ENCODE results near the gene FBXO38. TPM values are rescaled to one million over a fixed set of nuclear protein-coding genes. Genes with fewer than 3 reads are reported as not detected.

Gene FBXO38
- polyA plus RNA-seq, 3 donors: 6.8 to 22.1 (median 14.8) TPM

- H3K4me2 ChIP-seq (replicated peaks; ENCODE audit: extremely low read depth, low read length, poor library complexity, severe bottlenecking): no peak overlapping the region
- H2AFZ ChIP-seq (ENCODE audit: insufficient read depth, low read depth, low read length, poor library complexity, severe bottlenecking): no peak overlapping the region
- H3K27ac Mint-ChIP-seq: no peak overlapping the region
- H3K9me3 Mint-ChIP-seq: no peaks in the 10 kb centered on the region
- no peak for DNase-seq
- no peaks in the 10 kb centered on the region for H3K9me3 ChIP-seq (replicated peaks in 1 of 2; ENCODE audit: control insufficient read depth in 1 of 2, insufficient read depth in 1 of 2, low read length in 2 of 2)
- intact Hi-C loops (cut with micrococcal nuclease): no loop called here
- no peaks in the 10 kb centered on the region for H3K36me3 ChIP-seq (replicated peaks in 1 of 2; ENCODE audit: control insufficient read depth in 1 of 2, insufficient read depth in 2 of 2, low read length in 2 of 2)
- H3K79me2 ChIP-seq (ENCODE audit: insufficient read depth, low read length): no peaks in the 10 kb centered on the region
- 100% methylated on average over 3 of the region's 3 CpGs for WGBS (ENCODE audit: insufficient coverage)
- H3K4me3 Mint-ChIP-seq: no peak overlapping the region
- no peaks in the 10 kb centered on the region for H3K4me1 Mint-ChIP-seq
- TF ChIP-seq CTCF (IDR thresholded peaks at IDR 0.05): no peak
- no peaks in the 10 kb centered on the region for H4K20me1 ChIP-seq (ENCODE audit: insufficient read depth, low read length)
- no peaks in the 10 kb centered on the region for H3K27me3 ChIP-seq (ENCODE audit: control insufficient read depth in 2 of 2, insufficient read depth in 2 of 2, low read length in 2 of 2)
- H3K27ac ChIP-seq (ENCODE audit: low read depth in 1 of 2, low read length in 2 of 2): no peak overlapping the region
- no peak overlapping the region for H3K4me3 ChIP-seq (replicated peaks in 1 of 3; ENCODE audit: low read depth in 2 of 3, low read length in 3 of 3)
- peaks cover 0 to 2% (median 0%) of the 10 kb centered on the region in 3 donors for H3K27me3 Mint-ChIP-seq (ENCODE audit: low read depth in 3 of 3)
- H3K4me1 ChIP-seq (ENCODE audit: control insufficient read depth in 1 of 2, insufficient read depth in 2 of 2, low read length in 2 of 2): no peaks in the 10 kb centered on the region
- H3K36me3 Mint-ChIP-seq: no peaks in the 10 kb centered on the region
- H3K9ac ChIP-seq (ENCODE audit: insufficient read depth, low read length, poor library complexity, severe bottlenecking): no peak overlapping the region
Measured at GRCh38 chr5:148458036-148458888, 74.5 kb downstream of the FBXO38 start.

- Histone ChIP-seq H3K79me2 (ENCODE audit: insufficient read depth, low read length) (no peaks in the 10 kb centered on the region), H3K36me3 (replicated peaks in 1 of 2; ENCODE audit: control insufficient read depth in 1 of 2, insufficient read depth in 2 of 2, low read length in 2 of 2) (no peaks in the 10 kb centered on the region), H3K27me3 (ENCODE audit: control insufficient read depth in 2 of 2, insufficient read depth in 2 of 2, low read length in 2 of 2) (no peaks in the 10 kb centered on the region), H4K20me1 (ENCODE audit: insufficient read depth, low read length) (no peaks in the 10 kb centered on the region), H3K9me3 (replicated peaks in 1 of 2; ENCODE audit: control insufficient read depth in 1 of 2, insufficient read depth in 1 of 2, low read length in 2 of 2) (no peaks in the 10 kb centered on the region), H3K4me2 (replicated peaks; ENCODE audit: extremely low read depth, low read length, poor library complexity, severe bottlenecking) (no peak overlapping the region), H3K4me3 (replicated peaks in 1 of 3; ENCODE audit: low read depth in 2 of 3, low read length in 3 of 3) (no peak overlapping the region), H3K27ac (ENCODE audit: low read depth in 1 of 2, low read length in 2 of 2) (no peak overlapping the region), H3K9ac (ENCODE audit: insufficient read depth, low read length, poor library complexity, severe bottlenecking) (no peak overlapping the region), H3K4me1 (ENCODE audit: control insufficient read depth in 1 of 2, insufficient read depth in 2 of 2, low read length in 2 of 2) (no peaks in the 10 kb centered on the region), H2AFZ (ENCODE audit: insufficient read depth, low read depth, low read length, poor library complexity, severe bottlenecking) (no peak overlapping the region)
- DNase-seq: no peak
- Mint-ChIP-seq H3K4me1 (no peaks in the 10 kb centered on the region), H3K36me3 (no peaks in the 10 kb centered on the region), H3K4me3 (no peak overlapping the region), H3K9me3 (no peaks in the 10 kb centered on the region), H3K27ac (no peak overlapping the region), H3K27me3 (ENCODE audit: low read depth in 3 of 3) (peaks cover 0 to 2% (median 0%) of the 10 kb centered on the region in 3 donors)
- no peak for TF ChIP-seq CTCF (IDR thresholded peaks at IDR 0.05)
- 100% methylated on average over 1 of the region's 1 CpG for WGBS (ENCODE audit: insufficient coverage)
- intact Hi-C loops (cut with micrococcal nuclease): no loop called here
Measured at GRCh38 chr5:148459669-148460068, 75.9 kb downstream of the FBXO38 start.

All from CD14-positive monocyte (primary cell).